ENCODE data around the gene PLCH1.

DNA sequence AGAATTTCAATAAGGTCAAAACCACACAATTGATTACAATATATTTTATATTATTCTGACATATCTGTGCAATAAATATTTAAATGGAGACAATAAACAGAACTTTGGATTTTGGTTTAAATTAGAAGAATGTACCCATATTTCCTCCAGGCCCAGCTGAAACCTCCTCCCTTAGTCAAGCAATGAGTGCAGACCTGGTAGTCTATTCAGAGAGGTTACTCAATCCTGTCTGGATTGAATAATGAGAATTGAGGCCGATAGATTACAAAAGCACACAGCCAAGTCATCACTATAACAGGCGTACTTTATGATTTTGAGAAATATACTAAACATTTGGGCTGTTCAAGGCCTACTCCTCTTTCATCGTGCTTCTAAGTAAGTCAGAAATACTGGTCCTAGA is 336.9 kb downstream of the PLCH1 start:
- TF ChIP-seq, protein P1, sequence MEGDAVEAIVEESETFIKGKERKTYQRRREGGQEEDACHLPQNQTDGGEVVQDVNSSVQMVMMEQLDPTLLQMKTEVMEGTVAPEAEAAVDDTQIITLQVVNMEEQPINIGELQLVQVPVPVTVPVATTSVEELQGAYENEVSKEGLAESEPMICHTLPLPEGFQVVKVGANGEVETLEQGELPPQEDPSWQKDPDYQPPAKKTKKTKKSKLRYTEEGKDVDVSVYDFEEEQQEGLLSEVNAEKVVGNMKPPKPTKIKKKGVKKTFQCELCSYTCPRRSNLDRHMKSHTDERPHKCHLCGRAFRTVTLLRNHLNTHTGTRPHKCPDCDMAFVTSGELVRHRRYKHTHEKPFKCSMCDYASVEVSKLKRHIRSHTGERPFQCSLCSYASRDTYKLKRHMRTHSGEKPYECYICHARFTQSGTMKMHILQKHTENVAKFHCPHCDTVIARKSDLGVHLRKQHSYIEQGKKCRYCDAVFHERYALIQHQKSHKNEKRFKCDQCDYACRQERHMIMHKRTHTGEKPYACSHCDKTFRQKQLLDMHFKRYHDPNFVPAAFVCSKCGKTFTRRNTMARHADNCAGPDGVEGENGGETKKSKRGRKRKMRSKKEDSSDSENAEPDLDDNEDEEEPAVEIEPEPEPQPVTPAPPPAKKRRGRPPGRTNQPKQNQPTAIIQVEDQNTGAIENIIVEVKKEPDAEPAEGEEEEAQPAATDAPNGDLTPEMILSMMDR (conservative IDR thresholded peaks at IDR 0.05 in 1 of 2, IDR thresholded peaks at IDR 0.05 in 1 of 2; ENCODE audit: low read depth in 1 of 2, low read length in 2 of 2), result no peak
- no peak for TF ChIP-seq EZH2 (IDR thresholded peaks at IDR 0.05; ENCODE audit: low read length, missing control alignments)
